ENCODE results near the gene PDZRN4.
"Not testable (repeated sequence)": the region's sequence is repeated elsewhere in the genome, so short reads cannot be mapped to it uniquely, and the experiment has no call there.

PDZRN4 gene

GRCh38 chr12:41312451-41312850 is 124.3 kb downstream of the PDZRN4 start:
- H3K9me3 ChIP-seq; H3K36me3 ChIP-seq (replicated peaks); DNase-seq (ENCODE audit: low spot score in 2 of 2); H3K4me1 ChIP-seq; H3K27me3 ChIP-seq (ENCODE audit: low read depth); in situ Hi-C loops (cut with MboI; ENCODE audit: low sequenced_read_pairs); H3K4me3 ChIP-seq: not testable (repeated sequence)

GRCh38 chr12:41325336-41325735 is 137.2 kb downstream of the PDZRN4 start:
- Histone ChIP-seq H3K9me3 (no peaks in the 10 kb centered on the region), H3K4me3 (no peak overlapping the region), H3K4me1 (no peaks in the 10 kb centered on the region), H3K36me3 (replicated peaks) (no peaks in the 10 kb centered on the region), H3K27me3 (ENCODE audit: low read depth) (no peaks in the 10 kb centered on the region)
- in situ Hi-C loops (cut with MboI; ENCODE audit: low sequenced_read_pairs) = no loop called here
- no peak for DNase-seq (ENCODE audit: low spot score in 2 of 2)

GRCh38 chr12:41327096-41327895 is 139.2 kb downstream of the PDZRN4 start:
- Histone ChIP-seq H3K4me1 (no peaks in the 10 kb centered on the region), H3K36me3 (replicated peaks) (no peaks in the 10 kb centered on the region), H3K27me3 (ENCODE audit: low read depth) (no peaks in the 10 kb centered on the region), H3K9me3 (no peaks in the 10 kb centered on the region), H3K4me3 (no peak overlapping the region)
- no peak for DNase-seq (ENCODE audit: low spot score in 2 of 2)
- in situ Hi-C loops (cut with MboI; ENCODE audit: low sequenced_read_pairs) = no loop called here

GRCh38 chr12:41333974-41334373 is 145.9 kb downstream of the PDZRN4 start:
- H3K4me1 ChIP-seq = peaks cover 27% of the 10 kb centered on the region
- H3K4me3 ChIP-seq = no peak overlapping the region
- in situ Hi-C loops (cut with MboI; ENCODE audit: low sequenced_read_pairs) = no loop called here
- DNase-seq (ENCODE audit: low spot score in 2 of 2) = peak; percentile 33 to 82
- H3K36me3 ChIP-seq (replicated peaks) = no peaks in the 10 kb centered on the region
- no peaks in the 10 kb centered on the region for H3K9me3 ChIP-seq
- H3K27me3 ChIP-seq (ENCODE audit: low read depth) = no peaks in the 10 kb centered on the region

- in situ Hi-C loops (cut with MboI; ENCODE audit: low sequenced_read_pairs) = no loop called here
- DNase-seq (ENCODE audit: low spot score in 2 of 2) = peak; percentile 28 to 43
- no peak overlapping the region for H3K4me3 ChIP-seq
- peaks cover 27% of the 10 kb centered on the region for H3K4me1 ChIP-seq
- H3K27me3 ChIP-seq (ENCODE audit: low read depth) = no peaks in the 10 kb centered on the region
- H3K9me3 ChIP-seq = no peaks in the 10 kb centered on the region
- H3K36me3 ChIP-seq (replicated peaks) = no peaks in the 10 kb centered on the region
Observed at GRCh38 chr12:41334390-41334789, 146.3 kb downstream of the PDZRN4 start.

- Histone ChIP-seq H3K4me3 (no peak overlapping the region), H3K9me3 (no peaks in the 10 kb centered on the region), H3K4me1 (peaks cover 27% of the 10 kb centered on the region), H3K36me3 (replicated peaks) (no peaks in the 10 kb centered on the region), H3K27me3 (ENCODE audit: low read depth) (no peaks in the 10 kb centered on the region)
- peak; percentile 53 to 96 for DNase-seq (ENCODE audit: low spot score in 2 of 2)
- in situ Hi-C loops (cut with MboI; ENCODE audit: low sequenced_read_pairs) = no loop called here
Observed at GRCh38 chr12:41336041-41336549, 148.0 kb downstream of the PDZRN4 start.

GRCh38 chr12:41339784-41340183 is 151.7 kb downstream of the PDZRN4 start:
- in situ Hi-C loops (cut with MboI; ENCODE audit: low sequenced_read_pairs) = no loop called here
- H3K4me1 ChIP-seq = peaks cover 17% of the 10 kb centered on the region
- no peaks in the 10 kb centered on the region for H3K9me3 ChIP-seq
- no peak for DNase-seq (ENCODE audit: low spot score in 2 of 2)
- H3K4me3 ChIP-seq = no peak overlapping the region
- no peaks in the 10 kb centered on the region for H3K36me3 ChIP-seq (replicated peaks)
- H3K27me3 ChIP-seq (ENCODE audit: low read depth) = no peaks in the 10 kb centered on the region

- Histone ChIP-seq H3K27me3 (ENCODE audit: low read depth) (no peaks in the 10 kb centered on the region), H3K4me3 (no peak overlapping the region), H3K4me1 (peaks cover 3% of the 10 kb centered on the region), H3K9me3 (no peaks in the 10 kb centered on the region), H3K36me3 (replicated peaks) (no peaks in the 10 kb centered on the region)
- peak; percentile 41 to 42 for DNase-seq (ENCODE audit: low spot score in 2 of 2)
- in situ Hi-C loops (cut with MboI; ENCODE audit: low sequenced_read_pairs) = no loop called here
Observed at GRCh38 chr12:41344776-41345470, 156.8 kb downstream of the PDZRN4 start.

GRCh38 chr12:41348198-41348597 is 160.1 kb downstream of the PDZRN4 start:
- H3K27me3 ChIP-seq (ENCODE audit: low read depth) = no peaks in the 10 kb centered on the region
- in situ Hi-C loops (cut with MboI; ENCODE audit: low sequenced_read_pairs) = no loop called here

GRCh38 chr12:41356181-41356580 is 168.1 kb downstream of the PDZRN4 start:
- no peaks in the 10 kb centered on the region for H3K36me3 ChIP-seq (replicated peaks)
- no peaks in the 10 kb centered on the region for H3K9me3 ChIP-seq
- H3K4me1 ChIP-seq = no peaks in the 10 kb centered on the region
- in situ Hi-C loops (cut with MboI; ENCODE audit: low sequenced_read_pairs) = no loop called here
- H3K4me3 ChIP-seq = no peak overlapping the region
- no peaks in the 10 kb centered on the region for H3K27me3 ChIP-seq (ENCODE audit: low read depth)
- DNase-seq (ENCODE audit: low spot score in 2 of 2) = no peak

More at GRCh38 chr12:41348198-41348597, 160.1 kb downstream of the PDZRN4 start:
- H3K36me3 ChIP-seq (replicated peaks) = no peaks in the 10 kb centered on the region
- H3K4me3 ChIP-seq = no peak overlapping the region
- no peaks in the 10 kb centered on the region for H3K9me3 ChIP-seq
- no peak for DNase-seq (ENCODE audit: low spot score in 2 of 2)
- H3K4me1 ChIP-seq = peaks cover 3% of the 10 kb centered on the region

GRCh38 chr12:41361738-41362137 is 173.6 kb downstream of the PDZRN4 start:
- Histone ChIP-seq H3K4me1 (no peaks in the 10 kb centered on the region), H3K9me3 (no peaks in the 10 kb centered on the region), H3K27me3 (ENCODE audit: low read depth) (no peaks in the 10 kb centered on the region), H3K4me3 (no peak overlapping the region), H3K36me3 (replicated peaks) (no peaks in the 10 kb centered on the region)
- DNase-seq (ENCODE audit: low spot score in 2 of 2) = no peak
- in situ Hi-C loops (cut with MboI; ENCODE audit: low sequenced_read_pairs) = no loop called here

GRCh38 chr12:41362510-41362909 is 174.4 kb downstream of the PDZRN4 start:
- Histone ChIP-seq H3K4me1 (no peaks in the 10 kb centered on the region), H3K27me3 (ENCODE audit: low read depth) (no peaks in the 10 kb centered on the region), H3K9me3 (no peaks in the 10 kb centered on the region), H3K4me3 (no peak overlapping the region), H3K36me3 (replicated peaks) (no peaks in the 10 kb centered on the region)
- in situ Hi-C loops (cut with MboI; ENCODE audit: low sequenced_read_pairs) = no loop called here
- DNase-seq (ENCODE audit: low spot score in 2 of 2) = no peak

- no peaks in the 10 kb centered on the region for H3K36me3 ChIP-seq (replicated peaks)
- DNase-seq (ENCODE audit: low spot score in 2 of 2) = no peak
- no peaks in the 10 kb centered on the region for H3K9me3 ChIP-seq
- H3K27me3 ChIP-seq (ENCODE audit: low read depth) = no peaks in the 10 kb centered on the region
- in situ Hi-C loops (cut with MboI; ENCODE audit: low sequenced_read_pairs) = no loop called here
- no peak overlapping the region for H3K4me3 ChIP-seq
- H3K4me1 ChIP-seq = no peaks in the 10 kb centered on the region
Observed at GRCh38 chr12:41362931-41363330, 174.8 kb downstream of the PDZRN4 start.

- Histone ChIP-seq H3K36me3 (replicated peaks) (no peaks in the 10 kb centered on the region), H3K4me1 (no peaks in the 10 kb centered on the region), H3K27me3 (ENCODE audit: low read depth) (no peaks in the 10 kb centered on the region), H3K4me3 (no peak overlapping the region), H3K9me3 (no peaks in the 10 kb centered on the region)
- no peak for DNase-seq (ENCODE audit: low spot score in 2 of 2)
- in situ Hi-C loops (cut with MboI; ENCODE audit: low sequenced_read_pairs) = no loop called here
Observed at GRCh38 chr12:41364211-41364610, 176.1 kb downstream of the PDZRN4 start.

All from HAP-1 (cell line).